HG02642 (cell line): Measurements from ENCODE around the gene DOCK10.

ENCODE experiments used
- ATAC-seq: cut with Tn5 transposase; IDR thresholded peaks from one replicate; pipeline ENCODE4 v1.9.1; 2021; ENCODE audit warnings: mild to moderate bottlenecking; ENCODE audit not compliant: unreplicated experiment, poor library complexity

DOCK10 gene

GRCh38 chr2:224847381-224847780 is 194.9 kb downstream of the DOCK10 start:
- no peak for ATAC-seq

DNA sequence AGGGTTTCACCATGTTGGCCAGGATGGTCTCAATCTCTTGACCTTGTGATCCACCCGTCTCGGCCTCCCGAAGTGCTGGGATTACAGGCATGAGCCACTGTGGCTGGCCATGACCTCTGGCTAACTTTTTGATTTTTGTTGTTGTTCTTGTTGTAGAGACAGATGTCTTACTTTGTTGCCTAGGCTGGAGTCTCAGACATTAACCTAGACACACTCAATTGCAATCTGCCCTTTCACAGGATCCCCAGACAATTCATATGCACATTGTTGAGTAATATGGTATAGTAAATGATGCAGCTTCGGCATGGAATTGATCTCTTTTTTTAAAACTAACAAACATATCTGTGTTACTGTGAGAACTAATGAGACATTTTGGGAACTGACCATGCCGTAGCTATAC is 195.6 kb downstream of the DOCK10 start:
- ATAC-seq, result no peak

GRCh38 chr2:224846161-224846560 is 196.1 kb downstream of the DOCK10 start:
- no peak for ATAC-seq

DNA sequence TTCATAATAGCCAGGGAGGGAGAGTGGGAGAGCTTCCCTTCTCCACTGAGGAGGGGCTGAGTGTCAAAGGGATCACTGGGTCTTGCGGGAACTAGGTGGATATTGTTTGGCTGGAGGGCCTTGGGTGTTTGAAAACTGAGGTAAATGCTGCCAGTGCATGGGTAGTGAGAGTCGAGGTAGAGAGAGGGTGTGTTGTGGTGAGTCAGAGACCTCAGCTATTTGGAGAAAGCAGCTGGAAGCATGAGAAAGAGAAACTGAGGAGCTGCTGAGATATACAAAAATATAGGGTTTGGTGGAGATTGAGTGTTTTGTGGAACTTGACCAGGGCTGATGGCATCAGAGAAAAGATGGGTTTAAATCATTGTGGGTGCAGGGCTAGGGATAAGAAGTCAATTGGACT is 199.1 kb downstream of the DOCK10 start:
- ATAC-seq, result no peak

DNA sequence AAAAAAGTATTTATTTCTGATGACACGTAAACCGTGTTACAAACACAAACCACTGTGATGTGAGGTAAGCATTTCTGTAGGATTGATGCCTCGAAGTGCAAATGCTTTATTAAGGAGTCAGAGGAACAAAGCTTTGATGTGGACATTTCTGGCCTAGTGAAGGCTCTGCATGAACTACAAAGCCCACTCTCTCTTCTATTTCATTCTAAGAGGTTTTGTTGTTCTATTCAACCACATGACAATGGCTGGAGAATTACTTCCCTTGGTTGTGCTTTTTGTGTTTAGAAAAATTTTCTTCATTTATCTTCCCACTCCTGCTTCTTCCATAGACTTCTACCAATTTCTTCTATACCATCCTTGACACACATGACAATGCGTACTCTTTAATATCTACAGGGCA is 200.4 kb downstream of the DOCK10 start:
- no peak for ATAC-seq

DNA sequence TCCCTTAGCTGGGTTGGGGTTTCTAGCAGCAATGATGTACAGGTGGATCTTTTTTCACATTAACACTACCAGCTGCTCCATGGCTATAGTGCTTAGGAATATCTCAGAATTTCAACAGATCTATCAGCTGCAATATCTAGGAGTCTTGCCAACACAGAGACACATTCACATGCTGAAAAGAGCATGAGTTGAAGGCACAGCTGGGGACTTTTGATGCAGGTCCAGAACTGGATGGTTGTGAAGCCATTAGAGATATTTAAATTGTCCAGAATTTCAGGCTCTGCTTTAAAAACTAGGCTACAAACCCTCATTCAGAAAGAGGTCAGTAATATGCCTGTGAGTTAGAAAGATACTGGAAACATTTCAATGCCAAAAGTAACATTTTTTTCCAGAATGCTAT is 203.9 kb downstream of the DOCK10 start:
- ATAC-seq, result no peak

GRCh38 chr2:224837558-224837957 is 204.7 kb downstream of the DOCK10 start:
- ATAC-seq, result no peak

- ATAC-seq, result no peak
Observed at GRCh38 chr2:224837066-224837465, 205.2 kb downstream of the DOCK10 start.

GRCh38 chr2:224836263-224836662 is 206.0 kb downstream of the DOCK10 start:
- no peak for ATAC-seq

DNA sequence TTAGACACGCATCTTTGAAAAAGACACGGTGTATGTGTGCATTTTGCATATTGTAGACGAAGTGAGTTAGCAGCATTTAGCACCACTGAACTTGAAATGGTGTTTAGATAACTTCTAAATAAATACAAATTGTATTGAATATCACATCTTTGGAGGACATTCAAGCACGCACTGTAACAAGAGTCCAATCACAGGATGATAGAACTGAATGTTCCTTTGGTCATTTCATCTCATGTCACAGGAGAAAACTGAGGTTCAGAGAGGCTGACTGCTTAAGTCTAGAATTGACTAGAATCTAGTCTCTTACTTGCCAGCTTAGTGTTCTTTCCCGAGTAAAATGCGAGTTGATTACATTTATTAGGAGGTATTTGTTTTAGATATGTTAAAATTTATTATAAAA is 206.9 kb downstream of the DOCK10 start:
- no peak for ATAC-seq

- ATAC-seq, result no peak
Observed at GRCh38 chr2:224833986-224834385, 208.3 kb downstream of the DOCK10 start.

DNA sequence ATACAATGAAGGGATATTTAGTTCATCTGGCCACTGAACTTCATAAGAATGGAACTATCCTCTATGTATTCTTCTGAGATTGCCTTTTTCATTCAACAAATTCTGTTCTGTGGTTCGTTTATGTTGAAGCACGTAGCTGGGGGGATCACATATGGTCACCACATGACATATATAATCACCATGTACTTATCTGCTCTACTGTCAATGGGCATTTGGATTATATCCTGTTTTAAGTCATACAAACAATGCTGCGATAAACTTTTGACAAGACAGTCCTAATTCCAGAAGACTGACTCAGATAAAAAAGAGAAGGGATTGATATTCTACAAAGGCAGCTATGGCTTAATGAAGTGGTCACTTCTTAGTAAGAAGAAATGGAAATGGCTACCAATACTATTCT is 210.1 kb downstream of the DOCK10 start:
- no peak for ATAC-seq

DNA sequence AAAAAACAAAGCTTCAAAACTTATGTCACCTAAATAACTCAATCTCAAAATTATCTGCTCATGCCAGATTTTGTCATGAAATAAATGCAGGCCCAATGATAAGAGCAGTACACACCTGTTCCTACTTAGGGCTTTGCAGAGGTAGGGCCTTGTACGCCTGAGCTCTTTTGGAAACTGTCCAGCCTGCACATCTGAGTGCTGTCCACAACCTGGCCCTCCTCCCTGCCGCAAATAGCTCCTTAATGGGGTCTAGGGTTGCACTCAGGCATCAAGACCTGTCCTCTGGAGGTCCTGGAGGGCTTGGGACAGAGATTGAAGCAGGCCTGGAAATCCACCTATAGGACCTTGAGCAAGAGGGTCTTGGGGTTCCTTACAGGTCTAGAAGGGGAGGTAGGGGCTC is 210.7 kb downstream of the DOCK10 start:
- ATAC-seq, result no peak

- no peak for ATAC-seq
Observed at GRCh38 chr2:224820283-224820991, 221.8 kb downstream of the DOCK10 start.

DNA sequence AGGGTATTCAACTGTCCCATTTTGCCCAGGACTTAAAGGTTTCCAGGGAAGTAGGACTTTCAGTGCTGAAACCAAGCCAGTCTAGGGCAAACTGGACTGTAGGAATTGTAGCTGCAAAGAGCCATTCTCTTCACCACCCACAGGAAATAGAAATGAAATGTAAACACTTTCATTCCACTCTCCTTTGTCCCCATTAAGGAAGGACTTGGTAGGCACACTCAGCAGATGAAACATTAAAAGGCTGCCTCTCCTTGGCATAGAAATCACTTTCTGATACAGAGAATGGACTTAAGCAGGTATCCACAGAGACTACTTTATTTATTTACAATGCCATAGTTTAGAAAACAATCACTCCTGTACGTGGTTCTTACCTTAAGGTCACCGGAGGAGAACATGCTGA is 223.2 kb downstream of the DOCK10 start:
- no peak for ATAC-seq

DNA sequence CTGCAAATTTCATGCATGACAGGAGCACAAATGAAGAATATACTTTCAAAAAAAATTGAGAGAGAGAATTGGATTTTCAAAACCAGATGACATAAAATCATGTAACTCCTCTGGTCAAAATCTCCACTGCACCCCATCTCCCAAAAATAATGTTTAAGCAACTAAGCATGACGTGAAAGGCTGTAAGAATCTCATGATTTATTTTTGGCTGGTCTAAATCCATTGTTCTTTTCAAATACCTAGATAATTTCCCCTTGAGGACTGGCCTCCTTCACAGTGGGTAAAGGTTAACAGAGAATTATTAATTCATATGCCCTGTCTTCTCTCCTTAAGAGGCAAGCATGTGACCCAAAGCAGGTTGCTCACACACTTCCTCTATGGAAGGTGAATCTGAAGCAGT is 224.6 kb downstream of the DOCK10 start:
- no peak for ATAC-seq

GRCh38 chr2:224816816-224817215 is 225.5 kb downstream of the DOCK10 start:
- ATAC-seq, result no peak

GRCh38 chr2:224813578-224813977 is 228.7 kb downstream of the DOCK10 start:
- ATAC-seq, result no peak

- ATAC-seq, result no peak
Observed at GRCh38 chr2:224807153-224807964, 234.9 kb downstream of the DOCK10 start.

DNA sequence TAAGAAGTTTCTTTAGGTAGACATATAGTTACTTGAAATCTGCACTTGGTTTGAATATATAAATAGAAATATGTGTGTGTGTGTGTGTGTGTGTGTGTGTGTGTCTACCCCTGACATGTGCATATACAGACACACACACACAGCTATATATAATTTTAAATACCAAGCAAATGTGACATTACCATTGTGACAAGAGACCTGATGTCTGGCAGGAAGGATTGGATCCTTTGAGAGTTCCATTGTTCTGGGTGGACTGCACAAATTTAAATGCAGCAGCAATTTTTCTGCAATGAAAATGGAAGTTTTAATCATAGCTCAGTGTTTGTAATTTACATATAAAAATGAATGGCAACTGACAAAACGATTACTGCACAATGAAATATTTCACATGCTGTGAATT is 238.3 kb downstream of the DOCK10 start:
- no peak for ATAC-seq

DNA sequence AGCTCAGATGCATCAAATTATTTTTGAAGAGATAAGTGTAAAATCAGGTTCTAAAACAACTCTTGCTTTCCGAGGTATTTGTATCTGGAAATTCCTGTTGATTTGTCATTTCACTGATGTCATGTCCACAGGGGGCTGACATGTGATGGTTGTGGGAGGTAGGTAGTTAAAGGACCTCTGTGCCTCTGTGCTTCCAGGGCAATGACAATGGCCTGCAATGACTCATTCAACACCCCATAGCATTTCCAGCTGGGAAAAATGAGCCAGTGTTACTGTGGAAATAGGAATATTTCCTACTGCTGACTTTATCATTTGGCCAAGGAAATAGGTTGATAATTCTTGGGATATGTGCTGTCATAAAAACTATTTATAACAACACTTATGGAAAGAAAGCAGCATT is 239.9 kb downstream of the DOCK10 start:
- no peak for ATAC-seq

DNA sequence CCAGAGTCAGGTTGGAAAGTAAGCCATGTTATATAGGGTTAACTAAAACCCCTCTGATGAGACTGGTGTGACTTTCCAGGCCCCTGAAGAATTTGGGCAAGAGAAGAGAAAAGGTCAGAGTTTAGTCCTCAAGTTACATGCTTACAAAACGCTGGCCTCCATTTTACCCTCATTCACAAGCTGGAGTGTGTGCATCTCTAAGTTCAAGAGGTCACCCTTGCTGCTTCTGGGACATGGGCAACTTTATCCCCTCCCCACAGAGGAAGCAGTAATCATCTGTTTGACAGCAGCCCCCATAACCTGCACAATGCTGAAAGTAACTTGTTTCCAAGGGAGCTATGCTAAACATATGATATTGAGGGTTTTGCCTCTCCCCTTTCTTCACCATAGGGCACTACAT is 240.9 kb downstream of the DOCK10 start:
- no peak for ATAC-seq
